Endothelial cell of umbilical vein (primary cell): Measurements from ENCODE around the gene LYZL1.

Source experiments
- CTCF ChIP-seq, 2 donors: IDR thresholded peaks; 1 replicate in 1 of 2; 2 replicates in 1 of 2; pipeline ENCODE4 v1.5.1; 2011; ENCODE audit warnings: low read length in 2 of 2, mild to moderate bottlenecking in 2 of 2, moderate library complexity in 2 of 2, control low read depth in 1 of 2, inconsistent platforms in 1 of 2, low read depth in 1 of 2; ENCODE audit not compliant: insufficient read depth in 1 of 2; ENCODE audit errors: extremely low read depth in 1 of 2
- POLR2AphosphoS5 ChIP-seq: IDR thresholded peaks from 2 replicates; pipeline ENCODE4 v1.6.1; 2012; ENCODE audit warnings: low read depth, mild to moderate bottlenecking, control low read depth, low read length, moderate library complexity; ENCODE audit not compliant: insufficient read depth
- TF ChIP-seq, protein P1 (sequence below): IDR thresholded peaks from 2 replicates; pipeline ENCODE4 v1.6.1; 2011; ENCODE audit not compliant: insufficient read depth, insufficient read length

DNA sequence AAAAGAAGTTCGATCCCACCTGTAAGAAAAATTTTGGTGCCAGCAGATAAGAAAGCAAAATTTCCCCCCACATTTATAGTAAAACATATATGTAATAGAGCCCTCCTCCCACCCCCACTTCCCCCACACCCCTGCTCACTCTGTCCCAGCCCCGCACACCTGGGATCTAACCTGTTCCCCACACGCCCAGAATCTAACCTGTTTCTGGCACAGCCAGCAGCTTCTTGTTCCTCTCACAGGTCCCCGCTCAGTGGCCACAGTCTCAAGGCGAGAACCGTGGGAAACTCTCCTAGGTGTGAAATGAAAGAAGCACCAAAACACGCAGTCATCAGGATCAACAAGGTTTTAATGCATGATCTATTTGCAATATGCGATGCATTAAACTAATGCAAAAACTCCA, 32.8 kb downstream of the LYZL1 start:
- TF ChIP-seq CTCF (IDR thresholded peaks at IDR 0.05; ENCODE audit: extremely low read depth in 1 of 2, insufficient read depth in 1 of 2, low read depth in 1 of 2, low read length in 2 of 2) (no peak), POLR2AphosphoS5 (no peak)
- TF ChIP-seq, protein P1, sequence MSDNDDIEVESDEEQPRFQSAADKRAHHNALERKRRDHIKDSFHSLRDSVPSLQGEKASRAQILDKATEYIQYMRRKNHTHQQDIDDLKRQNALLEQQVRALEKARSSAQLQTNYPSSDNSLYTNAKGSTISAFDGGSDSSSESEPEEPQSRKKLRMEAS: no peak
